GM19372 (cell line): ENCODE results near the gene P3H3.

Experiments
- ATAC-seq: cut with Tn5 transposase; IDR thresholded peaks from one replicate; pipeline ENCODE4 v1.9.1; 2021; ENCODE audit warnings: mild to moderate bottlenecking, low read depth, moderate library complexity; ENCODE audit not compliant: unreplicated experiment

Gene P3H3

DNA sequence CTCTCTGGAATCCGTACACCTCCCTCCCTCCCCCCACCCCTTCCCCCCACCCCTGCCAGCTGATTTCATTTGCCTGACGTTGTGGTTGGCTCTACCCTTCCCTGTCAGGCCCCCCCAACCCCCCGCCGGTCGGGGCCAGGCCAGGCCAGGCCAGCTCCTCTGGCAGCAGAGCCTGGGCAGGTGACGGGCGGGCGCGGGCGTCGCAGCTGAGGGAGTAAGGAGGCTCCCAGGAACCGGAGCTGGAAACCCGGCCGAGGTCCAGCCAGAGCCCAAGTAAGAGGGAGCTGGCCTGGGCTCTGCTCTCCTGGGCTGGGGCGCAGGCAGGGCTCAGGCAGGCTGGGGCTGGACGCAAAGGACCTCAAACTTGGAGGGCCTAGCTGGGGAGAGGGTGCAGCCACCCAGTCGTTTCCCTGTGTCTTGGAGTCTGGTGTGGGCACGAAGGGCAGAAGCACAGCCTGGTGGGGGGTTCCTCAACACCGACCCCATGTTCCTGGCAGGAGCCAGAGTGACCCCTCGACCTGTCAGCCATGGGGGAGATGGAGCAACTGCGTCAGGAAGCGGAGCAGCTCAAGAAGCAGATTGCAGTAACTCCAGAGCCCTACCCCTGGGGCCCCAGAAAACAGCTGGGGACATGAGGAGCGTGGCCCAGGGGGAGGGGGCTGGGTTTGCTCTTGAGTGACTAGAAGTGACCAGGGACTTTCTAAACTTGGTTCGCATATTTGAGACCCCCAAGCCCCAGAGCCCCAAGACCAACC is 12.7 kb downstream of the P3H3 start, which contains the start of gene GNB3:
GNB3 (plus strand) TSS at position 165 of the 755 bp plus-strand sequence; CDS start at position 528, 363 bp downstream.
- no peak for ATAC-seq

DNA sequence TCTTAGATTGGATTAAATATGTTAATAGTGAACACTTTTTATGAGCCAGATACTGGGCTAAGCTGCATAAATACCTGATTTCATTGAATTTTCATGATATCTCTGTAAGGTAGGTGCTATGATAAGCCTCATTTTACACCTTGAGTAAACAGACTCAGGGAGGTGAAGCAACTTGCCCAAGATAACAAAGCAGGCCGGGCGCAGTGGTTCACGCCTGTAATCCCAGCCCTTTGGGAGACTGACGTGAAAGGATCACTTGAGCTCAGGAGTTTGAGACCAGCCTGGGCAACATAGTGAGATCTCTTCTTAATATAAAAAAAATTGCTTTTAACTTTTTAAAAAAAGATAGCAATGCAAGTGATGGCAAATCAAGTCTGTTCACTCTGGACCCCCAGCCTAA is 13.9 kb downstream of the P3H3 start:
- ATAC-seq, result no peak

DNA sequence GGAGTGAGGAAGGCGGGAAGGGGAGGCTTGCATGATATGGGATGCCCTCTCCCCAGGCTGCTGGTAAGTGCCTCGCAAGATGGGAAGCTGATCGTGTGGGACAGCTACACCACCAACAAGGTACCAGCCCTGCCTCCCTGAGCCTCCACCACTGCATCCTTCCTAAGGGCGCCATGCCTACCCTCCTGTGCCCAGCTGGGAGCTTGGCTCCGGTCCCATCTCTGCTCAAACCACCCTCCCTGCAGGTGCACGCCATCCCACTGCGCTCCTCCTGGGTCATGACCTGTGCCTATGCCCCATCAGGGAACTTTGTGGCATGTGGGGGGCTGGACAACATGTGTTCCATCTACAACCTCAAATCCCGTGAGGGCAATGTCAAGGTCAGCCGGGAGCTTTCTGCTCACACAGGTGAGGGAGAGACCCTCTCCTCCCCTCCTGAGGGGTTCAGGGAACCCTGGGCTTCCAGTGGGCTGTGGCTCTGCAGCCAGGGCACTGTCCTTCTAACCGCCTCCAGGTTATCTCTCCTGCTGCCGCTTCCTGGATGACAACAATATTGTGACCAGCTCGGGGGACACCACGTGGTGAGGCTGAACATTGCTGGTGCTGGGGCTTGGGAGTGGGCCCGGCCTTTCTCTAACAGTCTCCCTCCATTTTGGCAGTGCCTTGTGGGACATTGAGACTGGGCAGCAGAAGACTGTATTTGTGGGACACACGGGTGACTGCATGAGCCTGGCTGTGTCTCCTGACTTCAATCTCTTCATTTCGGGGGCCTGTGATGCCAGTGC is 15.1 kb downstream of the P3H3 start:
- ATAC-seq, result no peak

- ATAC-seq, result no peak
These were observed 17.2 kb downstream of the P3H3 start for GRCh38 chr12:6845395-6845794.

DNA sequence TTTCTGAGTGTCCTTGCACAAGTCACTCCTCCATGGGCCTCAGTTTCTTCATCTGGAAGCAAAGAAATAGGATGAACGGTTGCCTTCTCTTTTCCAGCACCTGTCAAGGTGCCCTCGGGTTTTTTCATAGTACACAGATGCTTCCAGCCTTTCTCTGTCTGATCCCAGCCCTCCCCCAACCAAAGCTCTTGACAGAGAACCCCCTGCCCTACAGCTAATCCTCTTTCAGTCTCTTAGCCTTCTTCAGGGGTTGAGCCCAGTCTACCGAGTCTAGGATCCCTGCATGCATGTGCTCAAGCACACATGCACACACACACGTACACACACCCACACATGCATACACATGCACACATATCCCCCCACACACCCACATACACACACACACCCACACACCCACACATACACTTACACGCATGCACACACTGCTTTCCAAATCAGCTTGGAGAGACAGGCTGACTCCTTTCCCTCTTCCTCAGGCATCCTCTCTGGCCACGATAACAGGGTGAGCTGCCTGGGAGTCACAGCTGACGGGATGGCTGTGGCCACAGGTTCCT is 18.2 kb downstream of the P3H3 start:
- ATAC-seq, result no peak

- no peak for ATAC-seq
These were observed 19.5 kb downstream of the P3H3 start for GRCh38 chr12:6847676-6848075.

DNA sequence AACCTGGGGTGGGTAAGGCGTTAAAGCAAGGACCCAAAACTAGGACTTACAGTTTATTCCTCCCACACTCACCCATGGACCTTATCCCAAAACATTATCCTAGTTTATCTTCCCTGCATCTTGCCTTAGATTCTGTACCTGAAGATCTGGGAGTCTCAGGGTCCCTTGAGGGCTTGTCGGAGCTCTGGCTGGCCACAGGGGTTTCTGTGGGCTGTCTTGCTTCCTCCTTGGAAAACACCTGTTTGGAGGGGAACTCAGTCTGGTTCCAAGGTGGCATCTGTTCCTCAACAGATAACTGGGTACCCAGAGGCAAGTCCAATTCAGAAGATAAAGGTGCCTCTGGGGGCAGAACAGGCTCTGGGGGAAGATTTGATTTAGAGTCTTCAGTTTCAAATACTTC is 21.2 kb downstream of the P3H3 start:
- no peak for ATAC-seq

- ATAC-seq, result no peak
These were observed 21.9 kb downstream of the P3H3 start for GRCh38 chr12:6849976-6850560.

- no peak for ATAC-seq
These were observed 22.6 kb downstream of the P3H3 start for GRCh38 chr12:6850796-6851152.

DNA sequence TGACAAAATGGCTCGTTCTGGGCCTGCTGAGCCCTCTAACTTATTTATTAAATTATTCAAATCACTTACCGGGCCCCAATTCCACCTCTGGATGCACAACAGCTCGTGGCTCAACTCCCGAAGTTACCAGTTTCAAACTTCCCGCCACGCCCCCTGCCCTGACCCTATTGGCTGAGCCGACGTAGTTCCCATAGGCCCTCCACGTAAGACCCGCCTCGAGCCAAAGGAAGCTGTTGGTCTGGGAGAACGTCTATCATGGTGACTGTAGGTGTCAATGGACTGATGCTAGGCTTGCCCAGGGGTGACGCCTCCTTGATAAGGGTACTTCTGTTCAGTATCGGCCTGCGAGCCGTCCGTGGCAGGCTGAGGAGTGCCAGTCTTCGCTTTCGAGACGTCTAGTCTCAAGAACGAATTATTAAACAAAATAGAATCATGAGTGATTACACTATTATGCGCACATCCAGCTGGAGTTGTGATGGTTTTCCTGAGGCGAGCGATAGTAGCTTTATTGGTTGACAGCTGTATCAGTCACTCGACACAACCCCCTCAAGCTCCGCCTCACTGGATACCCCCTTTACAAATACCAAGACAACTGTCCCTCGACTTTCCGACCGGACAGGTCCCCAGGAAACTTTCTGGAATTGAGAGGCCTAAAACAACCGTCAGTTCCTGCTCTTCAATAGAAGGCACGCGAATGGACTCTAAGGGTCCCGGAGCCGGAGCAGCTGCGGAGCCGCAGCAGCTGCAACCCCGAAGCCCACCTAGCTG is 23.1 kb downstream of the P3H3 start, which contains the start of gene CDCA3:
CDCA3 (minus strand) TSS at position 134 of the 768 bp plus-strand sequence. CDS start 334 bp downstream, outside the sequence.
- peak; percentile 42 for ATAC-seq

- peak; percentile 70 for ATAC-seq
These were observed 23.9 kb downstream of the P3H3 start, which contains the start of gene USP5 for GRCh38 chr12:6851921-6852650. Gene USP5, plus strand, starts transcription at chr12:6852150. Its CDS starts 30 bp downstream, at chr12:6852180.

GRCh38 chr12:6852651-6853354 is 24.6 kb downstream of the P3H3 start:
- no peak for ATAC-seq

DNA sequence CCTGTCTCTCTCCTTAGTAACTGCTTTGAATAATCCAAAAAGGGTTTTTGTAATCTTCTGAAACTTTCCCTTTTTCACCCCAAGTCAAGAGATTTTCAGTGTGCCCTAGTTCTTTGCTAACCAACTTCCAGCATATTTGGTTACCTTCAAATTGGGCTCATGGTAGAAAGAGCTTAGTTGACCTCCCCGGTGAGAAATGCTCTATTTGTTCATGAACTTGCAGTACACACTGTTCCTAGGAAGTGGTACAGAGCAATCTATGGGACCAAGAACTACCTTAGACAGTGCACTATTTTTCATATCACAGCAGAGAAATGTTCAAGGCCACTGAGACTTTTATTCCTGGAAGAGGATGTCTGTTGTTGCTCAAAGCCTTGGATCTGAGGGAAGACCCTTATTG is 25.4 kb downstream of the P3H3 start:
- no peak for ATAC-seq

- no peak for ATAC-seq
These were observed 25.8 kb downstream of the P3H3 start for GRCh38 chr12:6854036-6854435.

DNA sequence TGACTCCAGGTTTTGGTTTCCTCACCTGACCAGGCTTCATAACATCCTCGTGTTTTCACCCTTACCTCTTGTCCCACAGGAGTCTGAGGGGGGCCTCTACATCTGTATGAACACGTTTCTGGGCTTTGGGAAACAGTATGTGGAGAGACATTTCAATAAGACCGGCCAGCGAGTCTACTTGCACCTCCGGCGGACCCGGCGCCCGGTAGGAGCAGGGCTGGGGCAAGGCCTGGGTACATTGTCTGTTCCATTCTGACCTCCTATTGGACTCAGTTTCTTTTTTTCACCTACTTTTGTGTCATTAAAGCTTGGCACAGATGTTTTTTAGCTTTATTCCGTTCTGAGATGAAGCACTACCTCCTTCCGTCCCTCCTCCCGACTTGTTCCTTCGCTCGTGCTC is 27.1 kb downstream of the P3H3 start:
- no peak for ATAC-seq

GRCh38 chr12:6858799-6859198 is 30.6 kb downstream of the P3H3 start:
- ATAC-seq, result no peak

- no peak for ATAC-seq
These were observed 31.9 kb downstream of the P3H3 start for GRCh38 chr12:6860116-6860515.

DNA sequence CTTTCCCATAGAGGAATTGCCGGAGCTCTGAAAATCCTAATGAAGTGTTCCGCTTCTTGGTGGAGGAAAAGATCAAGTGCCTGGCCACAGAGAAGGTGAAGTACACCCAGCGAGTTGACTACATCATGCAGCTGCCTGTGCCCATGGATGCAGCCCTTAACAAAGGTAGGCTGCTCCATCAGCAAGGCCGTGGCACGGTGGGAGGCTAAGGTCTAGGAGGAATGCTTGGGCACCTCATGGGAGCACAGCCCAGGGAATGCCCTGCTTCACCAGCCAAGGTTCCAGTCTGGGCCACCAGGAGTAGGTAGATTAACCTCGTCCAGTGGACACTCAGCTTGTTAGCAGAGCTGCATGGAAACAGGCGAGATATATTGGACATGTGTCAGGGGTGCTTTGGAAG is 32.7 kb downstream of the P3H3 start:
- no peak for ATAC-seq

- ATAC-seq, result no peak
These were observed 33.2 kb downstream of the P3H3 start for GRCh38 chr12:6861391-6861790.
